HG02884 (cell line): ENCODE results near the gene ZFYVE28.
"Not testable (repeated sequence)": the region's sequence is repeated elsewhere in the genome, so short reads cannot be mapped to it uniquely, and the experiment has no call there.

Source experiments
- ATAC-seq: cut with Tn5 transposase; IDR thresholded peaks from one replicate; pipeline ENCODE4 v1.9.1; 2021; ENCODE audit warnings: mild to moderate bottlenecking, moderate library complexity; ENCODE audit not compliant: unreplicated experiment

Gene ZFYVE28

GRCh38 chr4:2417765-2418649, at the start of gene ZFYVE28:
Gene ZFYVE28 (minus strand): TSS chr4:2418645. CDS start chr4:2418323, 322 bp downstream.
- no peak for ATAC-seq

- ATAC-seq = not testable (repeated sequence)
Measured at GRCh38 chr4:2465544-2465943, 47.1 kb upstream of the ZFYVE28 start.

GRCh38 chr4:2465032-2465431, 46.6 kb upstream of the ZFYVE28 start:
- ATAC-seq = no peak

- ATAC-seq = no peak
Measured at GRCh38 chr4:2462992-2463762, 44.7 kb upstream of the ZFYVE28 start.

GRCh38 chr4:2462218-2462991, 44.0 kb upstream of the ZFYVE28 start:
- no peak for ATAC-seq

- no peak for ATAC-seq
Measured at GRCh38 chr4:2461246-2461960, 43.0 kb upstream of the ZFYVE28 start.

GRCh38 chr4:2459589-2460349, 41.3 kb upstream of the ZFYVE28 start:
- no peak for ATAC-seq

GRCh38 chr4:2458546-2459491, 40.4 kb upstream of the ZFYVE28 start:
- no peak for ATAC-seq

- ATAC-seq = no peak
Measured at GRCh38 chr4:2457481-2458295, 39.2 kb upstream of the ZFYVE28 start.

GRCh38 chr4:2451821-2452785, 33.7 kb upstream of the ZFYVE28 start:
- ATAC-seq = no peak

GRCh38 chr4:2451036-2451520, 32.6 kb upstream of the ZFYVE28 start:
- ATAC-seq = no peak

GRCh38 chr4:2450394-2451035, 32.1 kb upstream of the ZFYVE28 start:
- ATAC-seq = no peak

- ATAC-seq = no peak
Measured at GRCh38 chr4:2449511-2450392, 31.3 kb upstream of the ZFYVE28 start.

GRCh38 chr4:2449051-2449450, 30.6 kb upstream of the ZFYVE28 start:
- ATAC-seq = no peak

- no peak for ATAC-seq
Measured at GRCh38 chr4:2448589-2448988, 30.1 kb upstream of the ZFYVE28 start.
